ENCODE data around the gene MED12L. TPM values are rescaled to one million over a fixed set of nuclear protein-coding genes. Genes with fewer than 3 reads are reported as not detected.

The MED12L gene
- total and polyA plus RNA-seq, 12 donors, result 0.03 to 4.5 (median 0.71) TPM

GRCh38 chr3:151159806-151160205 is 74.3 kb downstream of the MED12L start:
- no peak overlapping the region for H3K27ac ChIP-seq
- no peaks in the 10 kb centered on the region for H3K27me3 ChIP-seq
- DNase-seq (no peak), ATAC-seq (no peak)
- intact Hi-C loops (cut with DNase I), result loop anchor here in 1 of 10 donors (10.0 kb wide), 1 partner anchor 65 kb away; no protein-coding TSS in a partner anchor
- WGBS, 2 donors, result 94% methylated on average over 10 of the region's 10 CpGs
- no peaks in the 10 kb centered on the region for H3K36me3 ChIP-seq
- H3K4me1 ChIP-seq, result peaks cover 0 to 8% (median 0%) of the 10 kb centered on the region in 9 donors
- H3K4me3 ChIP-seq, result no peak overlapping the region
- TF ChIP-seq CTCF (IDR thresholded peaks at IDR 0.05), result no peak
- H3K9me3 ChIP-seq, result no peaks in the 10 kb centered on the region

GRCh38 chr3:151165226-151165625 is 79.8 kb downstream of the MED12L start:
- ATAC-seq (no peak), DNase-seq (no peak)
- no peak for TF ChIP-seq CTCF (IDR thresholded peaks at IDR 0.05)
- Histone ChIP-seq H3K4me1 (peaks cover 0 to 19% (median 3%) of the 10 kb centered on the region in 9 donors), H3K27ac (no peak overlapping the region), H3K9me3 (no peaks in the 10 kb centered on the region), H3K4me3 (no peak overlapping the region), H3K36me3 (no peaks in the 10 kb centered on the region), H3K27me3 (no peaks in the 10 kb centered on the region)
- 75 to 82% methylated on average over 7 of the region's 7 CpGs for WGBS, 2 donors
- intact Hi-C loops (cut with DNase I), result loop anchor here in 6 of 10 donors (5.0 kb wide), 3 partner anchors 62 to 162 kb away; partner anchors contain the start of gene P2RY13 (in 1 of the 6)

GRCh38 chr3:151166161-151166560 is 80.7 kb downstream of the MED12L start:
- Histone ChIP-seq H3K27ac (no peak overlapping the region), H3K4me3 (no peak overlapping the region), H3K27me3 (no peaks in the 10 kb centered on the region), H3K4me1 (peaks cover 0 to 28% (median 3%) of the 10 kb centered on the region in 9 donors), H3K36me3 (no peaks in the 10 kb centered on the region), H3K9me3 (no peaks in the 10 kb centered on the region)
- peak in 1 of 9 donors; percentile 20 for TF ChIP-seq CTCF (IDR thresholded peaks at IDR 0.05)
- ATAC-seq (no peak), DNase-seq (no peak)
- WGBS, 2 donors, result 82 to 89% methylated on average over 3 of the region's 3 CpGs
- intact Hi-C loops (cut with DNase I), result loop anchor here in 6 of 10 donors (5.0 kb wide), 3 partner anchors 61 to 161 kb away; partner anchors contain the start of gene P2RY13 (in 1 of the 6)

- peak; percentile 34 to 88 (median 79) for TF ChIP-seq CTCF (IDR thresholded peaks at IDR 0.05)
- peak; percentile 61 to 87 (median 76) for ATAC-seq
Observed at GRCh38 chr3:151168269-151169094, 83.0 kb downstream of the MED12L start.

More at GRCh38 chr3:151168269-151169094, 83.0 kb downstream of the MED12L start:
- H3K9me3 ChIP-seq, result no peaks in the 10 kb centered on the region
- DNase-seq, result peak; percentile 78 to 83
- no peaks in the 10 kb centered on the region for H3K36me3 ChIP-seq
- 25% methylated on average over 7 of the region's 7 CpGs for WGBS, 2 donors
- H3K4me3 ChIP-seq, result no peak overlapping the region
- peak overlapping the region in 2 of 10 donors; percentile 13 to 79 for H3K27ac ChIP-seq
- peaks cover 0 to 42% (median 3%) of the 10 kb centered on the region in 9 donors for H3K4me1 ChIP-seq
- intact Hi-C loops (cut with DNase I), result loop anchor here (1.0 to 5.0 kb wide), 5 partner anchors 59 to 159 kb away; partner anchors contain the start of gene P2RY13 (in 1 of the 10)
- no peaks in the 10 kb centered on the region for H3K27me3 ChIP-seq

All from heart right ventricle (tissue), 16 donors.